ENCODE data around the gene VIT. TPM values are rescaled to one million over a fixed set of nuclear protein-coding genes. Genes with fewer than 3 reads are reported as not detected.

Gene VIT
- total RNA-seq, 1 donor from 2014 or later = not detected

DNA sequence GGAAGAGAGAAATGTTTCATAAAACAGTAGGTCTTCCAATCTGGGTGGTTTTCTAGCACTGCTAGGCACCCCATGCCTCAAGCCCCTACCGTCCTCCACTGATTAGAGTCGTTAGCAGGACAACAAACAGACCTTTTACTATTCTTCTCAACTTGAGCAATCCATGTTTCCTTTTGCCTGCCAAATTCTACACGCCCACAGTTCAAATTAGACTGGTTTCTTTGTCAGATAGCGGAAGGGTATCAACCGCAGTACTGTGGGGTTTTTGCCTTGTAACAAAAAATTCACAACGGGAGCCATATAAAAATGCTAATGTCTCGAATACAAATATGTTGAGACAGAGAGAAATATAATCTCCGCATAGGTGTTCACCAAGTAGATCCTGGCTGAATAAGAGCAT is 59.9 kb downstream of the VIT start:
- FAIRE-seq = no peak
- Histone ChIP-seq H2AFZ (ENCODE audit: low read depth, low read length) (no peak overlapping the region), H3K27ac (ENCODE audit: low read depth, low read length) (no peak overlapping the region), H3K79me2 (ENCODE audit: insufficient read depth, low read length) (no peaks in the 10 kb centered on the region), H3K4me2 (ENCODE audit: low read length) (no peak overlapping the region), H3K27me3 (ENCODE audit: insufficient read depth, low read length) (no peaks in the 10 kb centered on the region), H4K20me1 (ENCODE audit: insufficient read depth, low read length) (no peaks in the 10 kb centered on the region), H3K36me3 (ENCODE audit: insufficient read depth, low read length) (no peaks in the 10 kb centered on the region), H3K4me1 (ENCODE audit: insufficient read depth, low read length) (no peaks in the 10 kb centered on the region), H3K9ac (ENCODE audit: low read length) (no peak overlapping the region), H3K9me3 (ENCODE audit: insufficient read depth, low read depth, low read length) (no peaks in the 10 kb centered on the region), H3K4me3 (ENCODE audit: insufficient read depth, low read depth, low read length) (no peak overlapping the region)
- H3K4me1 Mint-ChIP-seq (ENCODE audit: low read depth, unreplicated experiment) = peaks cover 2% of the 10 kb centered on the region
- DNase-seq (ENCODE audit: low read depth) = peak; percentile 18
- H3K36me3 Mint-ChIP-seq (ENCODE audit: low read depth, unreplicated experiment) = peaks cover 2% of the 10 kb centered on the region
- peaks cover 6% of the 10 kb centered on the region for H3K27me3 Mint-ChIP-seq (ENCODE audit: low read depth, unreplicated experiment)
- no peaks in the 10 kb centered on the region for H3K9me3 Mint-ChIP-seq (ENCODE audit: unreplicated experiment)
- TF ChIP-seq EZH2 (IDR thresholded peaks at IDR 0.05; ENCODE audit: insufficient read depth, low read length) = no peak
- TF ChIP-seq, protein P1, sequence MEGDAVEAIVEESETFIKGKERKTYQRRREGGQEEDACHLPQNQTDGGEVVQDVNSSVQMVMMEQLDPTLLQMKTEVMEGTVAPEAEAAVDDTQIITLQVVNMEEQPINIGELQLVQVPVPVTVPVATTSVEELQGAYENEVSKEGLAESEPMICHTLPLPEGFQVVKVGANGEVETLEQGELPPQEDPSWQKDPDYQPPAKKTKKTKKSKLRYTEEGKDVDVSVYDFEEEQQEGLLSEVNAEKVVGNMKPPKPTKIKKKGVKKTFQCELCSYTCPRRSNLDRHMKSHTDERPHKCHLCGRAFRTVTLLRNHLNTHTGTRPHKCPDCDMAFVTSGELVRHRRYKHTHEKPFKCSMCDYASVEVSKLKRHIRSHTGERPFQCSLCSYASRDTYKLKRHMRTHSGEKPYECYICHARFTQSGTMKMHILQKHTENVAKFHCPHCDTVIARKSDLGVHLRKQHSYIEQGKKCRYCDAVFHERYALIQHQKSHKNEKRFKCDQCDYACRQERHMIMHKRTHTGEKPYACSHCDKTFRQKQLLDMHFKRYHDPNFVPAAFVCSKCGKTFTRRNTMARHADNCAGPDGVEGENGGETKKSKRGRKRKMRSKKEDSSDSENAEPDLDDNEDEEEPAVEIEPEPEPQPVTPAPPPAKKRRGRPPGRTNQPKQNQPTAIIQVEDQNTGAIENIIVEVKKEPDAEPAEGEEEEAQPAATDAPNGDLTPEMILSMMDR (IDR thresholded peaks at IDR 0.05; ENCODE audit: insufficient read depth, low read depth, low read length) = no peak
- no peak overlapping the region for H3K27ac Mint-ChIP-seq (ENCODE audit: unreplicated experiment)
- H3K4me3 Mint-ChIP-seq (ENCODE audit: unreplicated experiment) = no peak overlapping the region

DNA sequence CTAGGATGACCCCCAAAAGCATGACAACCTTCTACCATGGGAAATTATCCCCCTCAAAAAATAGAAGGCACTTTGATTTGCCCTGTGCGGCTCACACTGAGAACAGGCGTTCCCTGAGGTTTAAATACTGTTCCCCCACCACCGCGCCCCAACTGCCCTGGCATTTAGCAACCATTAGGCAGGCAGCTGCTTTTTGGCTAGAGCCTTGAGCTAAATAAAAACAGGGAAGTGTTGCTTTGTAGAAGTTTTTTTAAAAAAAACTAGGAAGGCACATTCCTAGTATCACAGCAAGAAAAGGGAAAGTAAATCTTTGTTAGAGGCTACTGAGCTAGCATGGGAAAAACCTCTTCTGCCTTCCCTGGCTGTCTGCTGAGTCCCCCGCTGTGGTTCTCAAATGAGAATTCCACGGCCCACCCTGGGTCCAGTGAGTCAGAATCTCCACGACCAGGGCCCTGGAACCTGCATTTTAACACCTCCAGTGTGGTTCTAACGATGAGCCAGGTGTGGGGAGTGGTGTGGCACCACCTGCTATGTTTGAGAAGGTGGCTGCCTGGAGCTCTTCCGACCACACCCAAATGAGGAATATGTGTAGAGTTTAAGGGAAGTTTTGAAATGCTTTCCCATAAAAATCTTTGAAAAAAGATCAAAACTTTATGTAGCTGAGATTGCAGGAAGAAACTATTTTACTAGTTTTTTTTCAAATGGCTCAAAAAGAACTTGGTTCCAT is 66.4 kb downstream of the VIT start:
- H3K36me3 Mint-ChIP-seq (ENCODE audit: low read depth, unreplicated experiment) = no peaks in the 10 kb centered on the region
- DNase-seq (ENCODE audit: low read depth) = no peak
- no peaks in the 10 kb centered on the region for H4K20me1 ChIP-seq (ENCODE audit: insufficient read depth, low read length)
- H3K4me3 Mint-ChIP-seq (ENCODE audit: unreplicated experiment) = no peak overlapping the region
- peaks cover 6% of the 10 kb centered on the region for H3K27me3 Mint-ChIP-seq (ENCODE audit: low read depth, unreplicated experiment)
- TF ChIP-seq EZH2 (IDR thresholded peaks at IDR 0.05; ENCODE audit: insufficient read depth, low read length) = no peak
- TF ChIP-seq, protein P1 (IDR thresholded peaks at IDR 0.05; ENCODE audit: insufficient read depth, low read depth, low read length) = no peak
- no peaks in the 10 kb centered on the region for H3K79me2 ChIP-seq (ENCODE audit: insufficient read depth, low read length)
- no peak overlapping the region for H3K4me2 ChIP-seq (ENCODE audit: low read length)
- H3K4me1 ChIP-seq (ENCODE audit: insufficient read depth, low read length) = no peaks in the 10 kb centered on the region
- no peaks in the 10 kb centered on the region for H3K4me1 Mint-ChIP-seq (ENCODE audit: low read depth, unreplicated experiment)
- H3K27me3 ChIP-seq (ENCODE audit: insufficient read depth, low read length) = no peaks in the 10 kb centered on the region
- H3K9me3 Mint-ChIP-seq (ENCODE audit: unreplicated experiment) = peaks cover 12% of the 10 kb centered on the region
- no peak overlapping the region for H3K9ac ChIP-seq (ENCODE audit: low read length)
- H3K4me3 ChIP-seq (ENCODE audit: insufficient read depth, low read depth, low read length) = no peak overlapping the region
- no peaks in the 10 kb centered on the region for H3K36me3 ChIP-seq (ENCODE audit: insufficient read depth, low read length)
- H3K9me3 ChIP-seq (ENCODE audit: insufficient read depth, low read depth, low read length) = no peaks in the 10 kb centered on the region
- no peak overlapping the region for H3K27ac Mint-ChIP-seq (ENCODE audit: unreplicated experiment)
- H2AFZ ChIP-seq (ENCODE audit: low read depth, low read length) = no peak overlapping the region
- no peak overlapping the region for H3K27ac ChIP-seq (ENCODE audit: low read depth, low read length)
- FAIRE-seq = no peak

DNA sequence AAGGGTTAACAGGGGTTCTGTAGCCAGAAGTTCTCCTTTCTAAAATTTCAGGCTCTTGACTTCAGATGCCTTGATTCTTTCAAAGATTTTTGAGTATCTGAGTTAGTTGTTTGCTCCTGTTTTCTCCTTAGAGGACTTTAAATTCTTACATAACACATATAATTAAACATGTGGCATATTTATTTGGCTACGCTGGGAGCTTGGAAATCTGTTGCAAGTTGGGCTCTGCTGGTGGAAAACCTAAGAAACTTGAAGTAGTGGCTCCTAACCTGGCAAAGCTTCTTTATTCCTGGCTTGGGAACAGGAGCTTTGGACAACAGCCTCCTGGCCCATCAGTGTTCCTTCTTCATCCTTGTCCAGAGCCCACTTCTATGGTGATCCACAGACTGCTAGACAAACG is 72.6 kb downstream of the VIT start:
- H3K4me3 ChIP-seq (ENCODE audit: insufficient read depth, low read depth, low read length) = no peak overlapping the region
- no peaks in the 10 kb centered on the region for H3K4me1 ChIP-seq (ENCODE audit: insufficient read depth, low read length)
- no peak overlapping the region for H3K4me3 Mint-ChIP-seq (ENCODE audit: unreplicated experiment)
- H3K9ac ChIP-seq (ENCODE audit: low read length) = no peak overlapping the region
- H3K36me3 ChIP-seq (ENCODE audit: insufficient read depth, low read length) = no peaks in the 10 kb centered on the region
- H3K36me3 Mint-ChIP-seq (ENCODE audit: low read depth, unreplicated experiment) = no peaks in the 10 kb centered on the region
- no peaks in the 10 kb centered on the region for H3K79me2 ChIP-seq (ENCODE audit: insufficient read depth, low read length)
- no peak overlapping the region for H2AFZ ChIP-seq (ENCODE audit: low read depth, low read length)
- FAIRE-seq (no peak), DNase-seq (ENCODE audit: low read depth) (no peak)
- no peaks in the 10 kb centered on the region for H3K4me1 Mint-ChIP-seq (ENCODE audit: low read depth, unreplicated experiment)
- H3K9me3 ChIP-seq (ENCODE audit: insufficient read depth, low read depth, low read length) = no peaks in the 10 kb centered on the region
- no peaks in the 10 kb centered on the region for H3K27me3 ChIP-seq (ENCODE audit: insufficient read depth, low read length)
- H3K9me3 Mint-ChIP-seq (ENCODE audit: unreplicated experiment) = peaks cover 12% of the 10 kb centered on the region
- TF ChIP-seq EZH2 (IDR thresholded peaks at IDR 0.05; ENCODE audit: insufficient read depth, low read length) = no peak
- TF ChIP-seq, protein P1 (IDR thresholded peaks at IDR 0.05; ENCODE audit: insufficient read depth, low read depth, low read length) = no peak
- no peak overlapping the region for H3K27ac Mint-ChIP-seq (ENCODE audit: unreplicated experiment)
- H4K20me1 ChIP-seq (ENCODE audit: insufficient read depth, low read length) = no peaks in the 10 kb centered on the region
- H3K27me3 Mint-ChIP-seq (ENCODE audit: low read depth, unreplicated experiment) = peaks cover 3% of the 10 kb centered on the region
- no peak overlapping the region for H3K27ac ChIP-seq (ENCODE audit: low read depth, low read length)
- no peak overlapping the region for H3K4me2 ChIP-seq (ENCODE audit: low read length)

Measured in astrocyte (in vitro differentiated cells and primary cell).